Stomach (tissue), 4 donors: Measurements from ENCODE around the gene PLOD2.

Experiments used
- EP300 ChIP-seq: sonication (generic); formaldehyde crosslinking; IDR thresholded peaks from one replicate; pipeline ENCODE4 v1.6.1; 2017; ENCODE audit warnings: antibody characterized with exemption
- TF ChIP-seq, protein P1 (sequence below), 7 experiments: fragments of 450-650 bp in 4 of 7; fragments of 200-600 bp in 3 of 7; sonication (generic) in 3 of 7; IDR thresholded peaks; one replicate each; pipeline ENCODE4 v1.5.1; 2016 to 2019; ENCODE audit warnings: antibody characterized with exemption in 7 of 7, control low read depth in 2 of 7, mild to moderate bottlenecking in 1 of 7

DNA sequence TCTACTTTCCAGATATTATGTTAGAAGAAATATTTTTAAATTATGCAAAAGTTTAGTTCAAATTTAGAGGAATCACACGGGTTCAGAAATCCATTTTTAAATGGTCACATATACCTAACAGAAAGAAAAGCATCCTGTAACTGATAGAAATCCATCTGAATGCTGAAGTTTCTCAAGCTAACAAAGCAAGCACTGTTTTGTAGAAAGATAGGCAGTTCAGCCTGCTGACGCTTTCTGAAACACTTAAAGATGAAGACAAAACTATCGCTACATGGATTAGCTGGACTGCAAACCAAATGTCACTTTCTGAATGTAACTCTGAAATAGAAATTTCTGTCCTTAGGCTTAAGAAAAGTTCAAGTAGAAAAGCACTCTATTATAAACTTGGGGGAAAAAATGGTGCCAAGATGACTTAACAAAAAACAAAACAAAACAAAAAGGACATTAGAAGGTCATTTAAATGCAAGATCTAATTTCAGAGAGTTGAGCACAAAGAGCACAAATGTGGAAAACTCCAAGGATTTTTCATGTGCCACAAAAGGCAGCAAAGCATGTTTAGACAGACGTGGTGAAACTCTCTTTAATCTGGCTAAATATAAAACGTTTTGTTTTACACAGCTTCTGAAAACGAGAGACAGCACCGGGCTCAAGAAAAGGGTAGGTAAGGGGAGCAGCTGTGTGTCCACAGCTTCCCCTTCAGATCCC is 1.2 kb downstream of the PLOD2 start:
- TF ChIP-seq, protein P1, sequence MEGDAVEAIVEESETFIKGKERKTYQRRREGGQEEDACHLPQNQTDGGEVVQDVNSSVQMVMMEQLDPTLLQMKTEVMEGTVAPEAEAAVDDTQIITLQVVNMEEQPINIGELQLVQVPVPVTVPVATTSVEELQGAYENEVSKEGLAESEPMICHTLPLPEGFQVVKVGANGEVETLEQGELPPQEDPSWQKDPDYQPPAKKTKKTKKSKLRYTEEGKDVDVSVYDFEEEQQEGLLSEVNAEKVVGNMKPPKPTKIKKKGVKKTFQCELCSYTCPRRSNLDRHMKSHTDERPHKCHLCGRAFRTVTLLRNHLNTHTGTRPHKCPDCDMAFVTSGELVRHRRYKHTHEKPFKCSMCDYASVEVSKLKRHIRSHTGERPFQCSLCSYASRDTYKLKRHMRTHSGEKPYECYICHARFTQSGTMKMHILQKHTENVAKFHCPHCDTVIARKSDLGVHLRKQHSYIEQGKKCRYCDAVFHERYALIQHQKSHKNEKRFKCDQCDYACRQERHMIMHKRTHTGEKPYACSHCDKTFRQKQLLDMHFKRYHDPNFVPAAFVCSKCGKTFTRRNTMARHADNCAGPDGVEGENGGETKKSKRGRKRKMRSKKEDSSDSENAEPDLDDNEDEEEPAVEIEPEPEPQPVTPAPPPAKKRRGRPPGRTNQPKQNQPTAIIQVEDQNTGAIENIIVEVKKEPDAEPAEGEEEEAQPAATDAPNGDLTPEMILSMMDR (IDR thresholded peaks at IDR 0.05): peak in 1 of 7 experiments; percentile 47
- no peak for TF ChIP-seq EP300
